Neural progenitor cell (in vitro differentiated cells): ENCODE results near the gene PLCB1. TPM values are rescaled to one million over a fixed set of nuclear protein-coding genes. Genes with fewer than 3 reads are reported as not detected.

Experiments
- DNase-seq: peaks from one replicate; pipeline ENCODE4 v3.0.0-alpha.2; 2016; ENCODE audit warnings: low spot score
- H2AFZ ChIP-seq: fragments of 200-600 bp; sonication (generic); replicated peaks from 2 replicates; pipeline ENCODE4 v1.6.1; 2016; ENCODE audit warnings: antibody characterized with exemption
- H3F3A ChIP-seq: fragments of 200-600 bp; sonication (generic); 2 replicates; pipeline ENCODE4 v1.6.1; 2016; ENCODE audit warnings: antibody characterized with exemption, low read depth
- H3K27ac ChIP-seq: fragments of 200-600 bp; sonication (generic); 2 replicates; pipeline ENCODE4 v1.5.1; 2016; ENCODE audit warnings: mild to moderate bottlenecking
- H3K27me3 ChIP-seq: fragments of 200-600 bp; sonication (generic); 2 replicates; pipeline ENCODE4 v1.6.1; 2016; ENCODE audit warnings: mild to moderate bottlenecking, moderate library complexity
- H3K36me3 ChIP-seq: fragments of 200-600 bp; sonication (generic); 2 replicates; pipeline ENCODE4 v1.5.1; 2016
- H3K4me1 ChIP-seq: fragments of 200-600 bp; sonication (generic); 2 replicates; pipeline ENCODE4 v1.6.1; 2016; ENCODE audit warnings: mixed run types
- H3K4me2 ChIP-seq: fragments of 200-600 bp; sonication (generic); 2 replicates; pipeline ENCODE4 v1.6.1; 2016
- H3K4me3 ChIP-seq: fragments of 200-600 bp; sonication (generic); 2 replicates; pipeline ENCODE4 v1.5.1; 2016
- H3K79me2 ChIP-seq: fragments of 200-600 bp; sonication (generic); 2 replicates; pipeline ENCODE4 v1.6.1; 2016; ENCODE audit warnings: low read depth
- H3K9ac ChIP-seq: fragments of 200-600 bp; sonication (generic); 2 replicates; pipeline ENCODE4 v1.6.1; 2016
- H3K9me3 ChIP-seq: fragments of 200-600 bp; sonication (generic); 2 replicates; pipeline ENCODE4 v1.5.1; 2016; ENCODE audit warnings: low read depth
- H4K20me1 ChIP-seq: fragments of 200-600 bp; sonication (generic); 2 replicates; pipeline ENCODE4 v1.6.1; 2016; ENCODE audit warnings: low read depth
- H3K27ac Mint-ChIP-seq: 3 replicates; pipeline ENCODE4 v1.8.0; 2021; ENCODE audit warnings: mixed read lengths
- H3K27me3 Mint-ChIP-seq: 2 replicates; pipeline ENCODE4 v1.8.0; 2022; ENCODE audit warnings: low read depth, mild to moderate bottlenecking, inconsistent platforms, moderate library complexity, mixed read lengths; ENCODE audit not compliant: insufficient read depth
- H3K36me3 Mint-ChIP-seq: 3 replicates; pipeline ENCODE4 v1.8.0; 2021; ENCODE audit warnings: mixed read lengths
- H3K4me1 Mint-ChIP-seq: 3 replicates; pipeline ENCODE4 v1.8.0; 2021; ENCODE audit warnings: mixed read lengths
- H3K4me3 Mint-ChIP-seq: 3 replicates; pipeline ENCODE4 v1.8.0; 2021; ENCODE audit warnings: mild to moderate bottlenecking, moderate library complexity, mixed read lengths
- H3K9me3 Mint-ChIP-seq: 3 replicates; pipeline ENCODE4 v1.8.0; 2020; ENCODE audit warnings: mixed read lengths
- EZH2 ChIP-seq: fragments of 200-600 bp; sonication (generic); IDR thresholded peaks from 2 replicates; pipeline ENCODE4 v1.6.1; 2017; ENCODE audit warnings: antibody characterized with exemption, mild to moderate bottlenecking, moderate library complexity
- EZH2phosphoT487 ChIP-seq: fragments of 200-600 bp; sonication (generic); IDR thresholded peaks from 2 replicates; pipeline ENCODE4 v1.6.1; 2017; ENCODE audit warnings: antibody characterized with exemption
- total RNA-seq: library from RNA; depleted of rRNA; stranded (reverse); fragments of >200 nt; gene quantifications from 2 replicates; pipeline ENCODE4 v1.2.3, GENCODE V29; 2015; ENCODE audit warnings: low replicate concordance
- TF ChIP-seq, protein P1 (sequence below): fragments of 200-600 bp; sonication (generic); IDR thresholded peaks from 2 replicates; pipeline ENCODE4 v1.5.1; 2017; ENCODE audit warnings: antibody characterized with exemption, mild to moderate bottlenecking

PLCB1 gene
- total RNA-seq, 1 donor from 2014 or later = 30.2 TPM

DNA sequence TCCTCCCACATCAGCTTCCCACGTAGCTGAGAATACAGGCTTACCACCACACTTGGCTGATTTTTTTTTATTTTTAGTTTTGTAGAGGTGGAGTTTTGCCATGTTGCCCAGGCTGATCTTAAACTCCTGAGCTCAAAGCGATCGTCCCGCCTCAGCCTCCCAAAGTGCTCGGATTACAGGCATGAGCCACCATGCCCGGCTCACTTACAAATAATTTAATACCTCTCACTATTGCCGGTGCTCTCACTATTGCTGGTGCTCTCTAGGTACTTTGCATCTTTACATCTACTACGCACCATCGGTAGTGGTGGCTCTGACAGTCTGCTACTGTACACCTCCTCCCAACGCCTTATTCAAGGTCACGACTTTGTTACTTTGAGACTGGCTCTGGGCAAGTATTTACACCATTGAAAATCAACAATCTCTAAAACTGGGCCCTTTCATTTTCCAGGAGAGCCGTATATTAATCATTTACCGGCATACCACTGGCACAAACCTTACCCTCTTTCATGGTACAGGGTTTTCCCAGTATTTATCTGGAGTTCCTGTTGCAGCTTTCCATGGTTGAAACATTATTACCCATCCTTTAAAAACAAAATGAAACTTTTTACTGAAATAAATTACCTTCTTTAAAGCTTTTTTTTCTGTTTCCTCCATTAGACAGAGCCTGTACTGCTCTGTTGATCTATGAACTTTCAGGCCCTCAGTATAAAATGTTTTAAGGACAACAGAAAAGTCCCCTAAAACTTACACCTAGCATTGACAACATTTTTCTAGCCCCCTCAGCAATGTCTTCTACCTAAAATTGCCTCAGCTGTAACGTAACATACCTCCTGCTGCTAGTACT lies 677.3 kb downstream of the PLCB1 start:
- no peak overlapping the region for H3K4me3 ChIP-seq
- Mint-ChIP-seq H3K9me3 (no peaks in the 10 kb centered on the region), H3K4me1 (peaks cover 21% of the 10 kb centered on the region), H3K4me3 (no peak overlapping the region), H3K27me3 (peaks cover 5% of the 10 kb centered on the region), H3K27ac (no peak overlapping the region), H3K36me3 (peaks cover 5% of the 10 kb centered on the region)
- no peaks in the 10 kb centered on the region for H3F3A ChIP-seq
- H3K79me2 ChIP-seq = no peaks in the 10 kb centered on the region
- no peak overlapping the region for H2AFZ ChIP-seq
- no peak overlapping the region for H3K4me2 ChIP-seq
- H3K36me3 ChIP-seq = no peaks in the 10 kb centered on the region
- no peak overlapping the region for H3K9ac ChIP-seq
- no peaks in the 10 kb centered on the region for H3K27me3 ChIP-seq
- TF ChIP-seq, protein P1, sequence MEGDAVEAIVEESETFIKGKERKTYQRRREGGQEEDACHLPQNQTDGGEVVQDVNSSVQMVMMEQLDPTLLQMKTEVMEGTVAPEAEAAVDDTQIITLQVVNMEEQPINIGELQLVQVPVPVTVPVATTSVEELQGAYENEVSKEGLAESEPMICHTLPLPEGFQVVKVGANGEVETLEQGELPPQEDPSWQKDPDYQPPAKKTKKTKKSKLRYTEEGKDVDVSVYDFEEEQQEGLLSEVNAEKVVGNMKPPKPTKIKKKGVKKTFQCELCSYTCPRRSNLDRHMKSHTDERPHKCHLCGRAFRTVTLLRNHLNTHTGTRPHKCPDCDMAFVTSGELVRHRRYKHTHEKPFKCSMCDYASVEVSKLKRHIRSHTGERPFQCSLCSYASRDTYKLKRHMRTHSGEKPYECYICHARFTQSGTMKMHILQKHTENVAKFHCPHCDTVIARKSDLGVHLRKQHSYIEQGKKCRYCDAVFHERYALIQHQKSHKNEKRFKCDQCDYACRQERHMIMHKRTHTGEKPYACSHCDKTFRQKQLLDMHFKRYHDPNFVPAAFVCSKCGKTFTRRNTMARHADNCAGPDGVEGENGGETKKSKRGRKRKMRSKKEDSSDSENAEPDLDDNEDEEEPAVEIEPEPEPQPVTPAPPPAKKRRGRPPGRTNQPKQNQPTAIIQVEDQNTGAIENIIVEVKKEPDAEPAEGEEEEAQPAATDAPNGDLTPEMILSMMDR = no peak
- TF ChIP-seq EZH2 (no peak), EZH2phosphoT487 (no peak)
- H4K20me1 ChIP-seq = no peaks in the 10 kb centered on the region
- H3K9me3 ChIP-seq = no peaks in the 10 kb centered on the region
- no peak for DNase-seq
- no peak overlapping the region for H3K27ac ChIP-seq
- H3K4me1 ChIP-seq = peaks cover 8% of the 10 kb centered on the region

DNA sequence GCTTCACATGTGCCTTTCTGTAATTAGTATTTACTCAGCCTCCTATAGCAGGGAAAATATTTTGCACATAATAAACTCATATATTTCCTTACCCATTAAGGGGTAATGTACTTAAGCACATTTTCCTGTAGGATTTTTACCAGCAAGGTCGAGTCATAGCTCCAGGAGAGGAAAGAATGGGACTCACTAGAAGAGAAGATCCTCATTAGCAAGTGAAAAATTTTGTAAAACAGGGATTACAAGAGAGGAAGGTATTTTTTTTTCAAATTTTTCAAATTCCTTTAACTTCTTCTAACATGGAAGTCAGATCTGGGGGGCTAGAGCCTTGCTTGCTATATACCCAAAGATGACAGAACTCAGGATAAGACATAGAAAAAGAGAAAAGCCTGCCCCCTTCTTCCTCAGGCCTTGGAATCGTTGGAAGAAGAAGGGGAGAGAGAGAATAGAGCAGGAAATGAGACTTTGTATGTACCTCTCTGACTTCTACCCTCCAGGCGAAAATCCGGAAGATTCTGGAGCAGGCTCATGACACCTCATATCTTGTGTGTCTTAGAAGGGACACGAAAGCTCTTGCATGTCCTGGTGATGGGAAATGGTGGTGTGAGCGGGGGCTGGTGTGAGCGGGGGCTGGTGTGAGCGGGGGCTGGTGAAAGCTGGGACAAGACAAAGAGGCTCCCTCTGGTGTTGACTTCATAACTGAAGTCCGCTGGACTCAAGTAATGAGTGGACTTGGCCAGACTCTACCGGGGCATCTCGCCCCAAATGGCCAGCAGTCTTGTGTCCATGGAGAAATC lies 679.9 kb downstream of the PLCB1 start:
- Mint-ChIP-seq H3K27ac (no peak overlapping the region), H3K4me3 (no peak overlapping the region), H3K4me1 (peaks cover 18% of the 10 kb centered on the region), H3K27me3 (peaks cover 5% of the 10 kb centered on the region), H3K36me3 (peaks cover 2% of the 10 kb centered on the region), H3K9me3 (no peaks in the 10 kb centered on the region)
- Histone ChIP-seq H3K36me3 (no peaks in the 10 kb centered on the region), H3K27ac (no peak overlapping the region), H3K9me3 (no peaks in the 10 kb centered on the region), H4K20me1 (no peaks in the 10 kb centered on the region), H3K9ac (no peak overlapping the region), H3K4me1 (peaks cover 8% of the 10 kb centered on the region), H3K4me3 (no peak overlapping the region), H3K4me2 (no peak overlapping the region), H3K79me2 (no peaks in the 10 kb centered on the region), H2AFZ (no peak overlapping the region), H3F3A (no peaks in the 10 kb centered on the region), H3K27me3 (no peaks in the 10 kb centered on the region)
- TF ChIP-seq EZH2 = no peak
- TF ChIP-seq, protein P1 = no peak
- TF ChIP-seq EZH2phosphoT487 = no peak
- no peak for DNase-seq

DNA sequence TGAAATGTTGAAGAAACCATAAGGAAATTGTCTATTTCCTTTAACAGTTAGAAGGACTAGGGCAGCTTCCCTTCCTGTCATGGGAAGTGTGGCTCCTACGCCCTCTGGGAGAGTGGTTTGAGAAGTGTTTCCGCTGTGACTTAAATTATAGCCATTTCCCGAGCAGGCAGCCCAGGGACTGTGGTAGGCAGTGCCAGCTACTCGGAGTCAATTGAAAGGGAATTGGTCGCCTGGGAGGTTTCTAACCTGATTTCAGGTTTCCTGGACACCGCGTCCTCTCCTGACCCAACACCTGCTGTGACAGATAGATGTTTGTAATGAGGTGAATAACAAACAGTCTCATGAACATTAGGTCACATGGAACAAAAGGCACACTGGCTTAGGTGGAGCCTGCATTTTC lies 680.8 kb downstream of the PLCB1 start:
- no peak overlapping the region for H3K27ac ChIP-seq
- no peak overlapping the region for H3K9ac ChIP-seq
- H3K9me3 ChIP-seq = no peaks in the 10 kb centered on the region
- peaks cover 5% of the 10 kb centered on the region for H3K27me3 Mint-ChIP-seq
- H3K4me1 Mint-ChIP-seq = peaks cover 16% of the 10 kb centered on the region
- peaks cover 2% of the 10 kb centered on the region for H3K36me3 Mint-ChIP-seq
- no peak overlapping the region for H2AFZ ChIP-seq
- no peaks in the 10 kb centered on the region for H4K20me1 ChIP-seq
- no peak overlapping the region for H3K4me3 Mint-ChIP-seq
- H3K79me2 ChIP-seq = no peaks in the 10 kb centered on the region
- no peak overlapping the region for H3K27ac Mint-ChIP-seq
- no peaks in the 10 kb centered on the region for H3K27me3 ChIP-seq
- no peaks in the 10 kb centered on the region for H3F3A ChIP-seq
- H3K4me1 ChIP-seq = peaks cover 8% of the 10 kb centered on the region
- H3K4me3 ChIP-seq = no peak overlapping the region
- TF ChIP-seq EZH2 = no peak
- TF ChIP-seq, protein P1 = no peak
- TF ChIP-seq EZH2phosphoT487 = no peak
- H3K9me3 Mint-ChIP-seq = no peaks in the 10 kb centered on the region
- DNase-seq = no peak
- H3K36me3 ChIP-seq = no peaks in the 10 kb centered on the region
- H3K4me2 ChIP-seq = no peak overlapping the region
